ENCODE data around the gene C14orf132.

DNA sequence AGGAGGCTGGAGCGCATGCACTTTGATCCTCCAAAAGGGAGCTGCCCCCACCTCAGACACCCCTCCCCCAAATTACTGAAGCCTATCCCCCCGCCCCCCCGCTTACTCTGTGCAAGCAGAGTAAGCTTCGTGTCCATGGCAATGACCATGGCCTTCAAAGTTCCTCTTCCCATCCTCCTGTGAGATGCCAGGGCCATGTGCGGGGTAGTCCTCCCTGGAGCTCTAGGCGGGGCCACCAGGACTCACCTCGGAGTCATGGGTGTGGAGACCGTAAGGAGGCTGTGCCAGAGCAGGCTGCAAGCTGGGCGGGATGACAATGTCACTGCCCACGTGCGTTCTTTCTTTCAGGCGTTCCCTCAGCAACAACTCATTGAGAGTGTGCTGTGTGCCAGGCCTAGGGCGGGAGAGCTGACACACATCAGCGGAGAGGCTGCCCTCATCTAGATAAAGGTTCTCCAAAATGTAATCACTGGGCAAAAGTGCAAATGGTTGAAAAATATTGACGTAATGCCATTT lies 66.8 kb downstream of the C14orf132 start:
- TF ChIP-seq, protein P1, sequence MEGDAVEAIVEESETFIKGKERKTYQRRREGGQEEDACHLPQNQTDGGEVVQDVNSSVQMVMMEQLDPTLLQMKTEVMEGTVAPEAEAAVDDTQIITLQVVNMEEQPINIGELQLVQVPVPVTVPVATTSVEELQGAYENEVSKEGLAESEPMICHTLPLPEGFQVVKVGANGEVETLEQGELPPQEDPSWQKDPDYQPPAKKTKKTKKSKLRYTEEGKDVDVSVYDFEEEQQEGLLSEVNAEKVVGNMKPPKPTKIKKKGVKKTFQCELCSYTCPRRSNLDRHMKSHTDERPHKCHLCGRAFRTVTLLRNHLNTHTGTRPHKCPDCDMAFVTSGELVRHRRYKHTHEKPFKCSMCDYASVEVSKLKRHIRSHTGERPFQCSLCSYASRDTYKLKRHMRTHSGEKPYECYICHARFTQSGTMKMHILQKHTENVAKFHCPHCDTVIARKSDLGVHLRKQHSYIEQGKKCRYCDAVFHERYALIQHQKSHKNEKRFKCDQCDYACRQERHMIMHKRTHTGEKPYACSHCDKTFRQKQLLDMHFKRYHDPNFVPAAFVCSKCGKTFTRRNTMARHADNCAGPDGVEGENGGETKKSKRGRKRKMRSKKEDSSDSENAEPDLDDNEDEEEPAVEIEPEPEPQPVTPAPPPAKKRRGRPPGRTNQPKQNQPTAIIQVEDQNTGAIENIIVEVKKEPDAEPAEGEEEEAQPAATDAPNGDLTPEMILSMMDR (conservative IDR thresholded peaks at IDR 0.05; ENCODE audit: low read length) = no peak
- no peak for TF ChIP-seq EZH2phosphoT487 (IDR thresholded peaks at IDR 0.05; ENCODE audit: borderline replicate concordance)
